Ammon's horn (tissue), 1 donor: ENCODE results near the gene SIGLEC6.

Experiments
- DNase-seq: peaks from one replicate; pipeline ENCODE4 v3.0.0-alpha.2; 2016; ENCODE audit warnings: low spot score

The SIGLEC6 gene

GRCh38 chr19:51548213-51548651 is 16.8 kb upstream of the SIGLEC6 start:
- DNase-seq = no peak

- DNase-seq = no peak
These were observed 16.1 kb upstream of the SIGLEC6 start for GRCh38 chr19:51547397-51548212.

GRCh38 chr19:51546650-51547396 is 15.4 kb upstream of the SIGLEC6 start:
- no peak for DNase-seq

- no peak for DNase-seq
These were observed 14.7 kb upstream of the SIGLEC6 start for GRCh38 chr19:51546107-51546649.

GRCh38 chr19:51544038-51544437 is 12.6 kb upstream of the SIGLEC6 start:
- no peak for DNase-seq

- no peak for DNase-seq
These were observed 11.2 kb upstream of the SIGLEC6 start for GRCh38 chr19:51542699-51543098.

GRCh38 chr19:51541458-51542357 is 10.2 kb upstream of the SIGLEC6 start:
- no peak for DNase-seq

- DNase-seq = no peak
These were observed 8.4 kb upstream of the SIGLEC6 start for GRCh38 chr19:51539821-51540366.

GRCh38 chr19:51535535-51535934 is 4.1 kb upstream of the SIGLEC6 start:
- no peak for DNase-seq

GRCh38 chr19:51530616-51531015 is 854 bp downstream of the SIGLEC6 start:
- no peak for DNase-seq

GRCh38 chr19:51529301-51529700 is 2.2 kb downstream of the SIGLEC6 start:
- no peak for DNase-seq

- no peak for DNase-seq
These were observed 5.8 kb downstream of the SIGLEC6 start for GRCh38 chr19:51525651-51526050.

- DNase-seq = no peak
These were observed 6.7 kb downstream of the SIGLEC6 start for GRCh38 chr19:51524666-51525264.

GRCh38 chr19:51521781-51522180 is 9.7 kb downstream of the SIGLEC6 start:
- DNase-seq = peak; percentile 29

GRCh38 chr19:51521357-51521756 is 10.1 kb downstream of the SIGLEC6 start:
- DNase-seq = no peak

- DNase-seq = no peak
These were observed 10.7 kb downstream of the SIGLEC6 start for GRCh38 chr19:51520728-51521127.

- DNase-seq = peak; percentile 40
These were observed 16.5 kb downstream of the SIGLEC6 start for GRCh38 chr19:51514866-51515481.

GRCh38 chr19:51513968-51514367 is 17.5 kb downstream of the SIGLEC6 start:
- DNase-seq = no peak

GRCh38 chr19:51511353-51511752 is 20.1 kb downstream of the SIGLEC6 start:
- DNase-seq = no peak

- DNase-seq = no peak
These were observed 21.4 kb downstream of the SIGLEC6 start for GRCh38 chr19:51509823-51510660.
